Muscle of leg (tissue), 11 donors: ENCODE measurements around the gene MAP2K5. TPM values are rescaled to one million over a fixed set of nuclear protein-coding genes. Genes with fewer than 3 reads are reported as not detected.

Experiments
- DNase-seq: peaks from one replicate; pipeline ENCODE4 v3.0.0; 2013
- H3K27ac ChIP-seq: one replicate; pipeline ENCODE4 v1.5.1; 2013; ENCODE audit warnings: mild to moderate bottlenecking, low read length, control low read depth
- H3K27me3 ChIP-seq: one replicate; pipeline ENCODE4 v1.6.1; 2013; ENCODE audit warnings: low read length; ENCODE audit not compliant: control insufficient read depth, insufficient read depth
- H3K36me3 ChIP-seq: one replicate; pipeline ENCODE4 v1.6.1; 2013; ENCODE audit warnings: low read length; ENCODE audit not compliant: control insufficient read depth, insufficient read depth
- H3K4me1 ChIP-seq: one replicate; pipeline ENCODE4 v1.6.1; 2013; ENCODE audit warnings: low read length; ENCODE audit not compliant: control insufficient read depth, insufficient read depth
- H3K4me3 ChIP-seq: one replicate; pipeline ENCODE4 v1.5.1; 2013; ENCODE audit warnings: low read length, control low read depth
- H3K9me3 ChIP-seq: replicated peaks from 2 replicates; pipeline ENCODE4 v1.6.1; 2013; ENCODE audit warnings: low read depth, low read length; ENCODE audit not compliant: control insufficient read depth
- WGBS: methylation state at CpG from one replicate; pipeline ENCODE4 v1.1.5; 2013; ENCODE audit warnings: missing lambda C conversion rate; ENCODE audit not compliant: insufficient coverage; 5-methylcytosine and 5-hydroxymethylcytosine counted together
- polyA plus RNA-seq, 8 donors: library from polyadenylated mRNA; unstranded; fragments of 120-200 nt; gene quantifications; one replicate each; pipeline versions ENCODE4 v1.2.1 to v1.2.3, GENCODE V29; 2013; ENCODE audit warnings: inconsistent platforms in 1 of 8, low replicate concordance in 1 of 8; ENCODE audit not compliant: insufficient read length in 8 of 8, insufficient read depth in 1 of 8
- total RNA-seq: library from RNA; stranded (reverse); fragments of 120-200 nt; gene quantifications from one replicate; pipeline ENCODE4 v1.2.4, GENCODE V29; 2013

The MAP2K5 gene
- total and polyA plus RNA-seq, 9 donors: 10.2 to 22.6 (median 19.4) TPM

DNA sequence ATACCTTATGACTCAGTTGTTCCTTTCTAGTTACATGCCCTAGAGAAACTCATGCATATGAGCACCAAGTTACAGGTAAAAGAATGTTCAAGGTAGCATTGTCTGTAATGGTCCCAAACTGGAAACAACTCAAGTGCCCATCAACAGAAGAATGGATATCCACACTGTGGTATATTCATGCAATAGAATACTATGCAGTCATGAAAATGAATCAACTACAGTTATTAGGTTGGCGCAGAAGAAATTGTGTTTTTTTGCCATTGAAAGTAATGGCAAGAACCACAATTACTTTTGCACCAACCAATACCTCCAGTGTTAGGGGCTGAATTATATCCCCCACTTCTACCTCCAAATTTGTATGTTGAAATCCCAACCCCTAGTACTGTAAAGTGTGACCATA is 307.0 kb downstream of the MAP2K5 start:
- Histone ChIP-seq H3K36me3 (no peaks in the 10 kb centered on the region), H3K9me3 (peaks cover 4% of the 10 kb centered on the region), H3K27ac (no peak overlapping the region), H3K4me3 (no peak overlapping the region), H3K4me1 (no peaks in the 10 kb centered on the region), H3K27me3 (no peaks in the 10 kb centered on the region)
- no peak for DNase-seq
- no CpG with 5 or more reads among the region's 1 CpG for WGBS

DNA sequence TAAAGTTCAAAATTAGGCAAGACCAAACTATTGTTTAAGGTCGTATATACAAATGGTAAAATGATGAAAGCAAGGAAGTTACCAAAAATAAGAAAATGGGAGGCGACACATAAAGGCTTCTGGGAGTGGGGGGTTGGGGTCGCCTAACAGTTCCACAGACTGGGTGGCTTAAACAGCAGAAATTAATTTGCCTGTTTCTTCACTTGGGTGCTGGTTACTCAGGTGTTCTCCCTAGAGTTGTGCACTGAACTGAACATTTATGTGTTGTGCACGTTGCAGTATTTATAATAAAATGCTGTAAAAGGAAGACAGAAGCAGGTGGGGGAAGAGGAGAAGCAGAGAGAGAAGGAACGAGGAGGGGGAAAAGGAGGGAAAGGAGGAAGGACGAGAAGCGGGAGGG is 307.8 kb downstream of the MAP2K5 start:
- no peak overlapping the region for H3K27ac ChIP-seq
- H3K4me1 ChIP-seq: no peaks in the 10 kb centered on the region

DNA sequence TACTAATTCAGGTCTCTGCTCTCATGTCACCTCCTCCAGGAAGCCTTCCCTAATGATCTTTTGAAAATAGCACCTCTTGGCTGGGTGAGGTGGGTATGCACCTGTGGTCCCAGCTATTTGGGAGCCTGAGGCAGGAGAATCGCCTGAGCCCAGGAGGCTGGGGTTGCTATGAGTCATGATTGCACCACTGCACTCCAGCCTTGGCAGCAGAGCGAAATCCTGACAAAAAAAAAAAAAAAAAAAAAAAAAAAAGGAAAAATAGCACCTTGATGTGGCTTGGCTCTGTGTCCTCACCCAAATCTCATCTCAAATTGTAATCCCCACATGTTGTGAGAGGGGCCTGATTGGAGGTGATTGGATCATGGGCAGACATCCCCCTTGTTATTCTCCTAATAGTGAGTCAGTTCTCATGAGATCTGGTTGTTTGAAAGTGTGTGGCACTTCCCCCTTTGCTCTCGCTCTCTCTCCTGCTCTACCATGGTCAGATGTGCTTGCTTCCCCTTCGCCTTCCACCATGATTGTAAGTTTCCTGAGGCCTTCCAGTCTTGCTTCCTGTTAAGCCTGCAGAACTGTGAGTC is 308.6 kb downstream of the MAP2K5 start:
- H3K27me3 ChIP-seq: no peaks in the 10 kb centered on the region
- H3K4me1 ChIP-seq: no peaks in the 10 kb centered on the region
- no peaks in the 10 kb centered on the region for H3K36me3 ChIP-seq
- H3K4me3 ChIP-seq: no peak overlapping the region
- no peak overlapping the region for H3K27ac ChIP-seq
- no peak for DNase-seq
- WGBS: no CpG with 5 or more reads among the region's 4 CpGs
- peaks cover 4% of the 10 kb centered on the region for H3K9me3 ChIP-seq

More for the DNA sequence above, 307.8 kb downstream of the MAP2K5 start:
- WGBS: 32% methylated on average over 7 of the region's 7 CpGs
- Histone ChIP-seq H3K9me3 (peaks cover 4% of the 10 kb centered on the region), H3K27me3 (no peaks in the 10 kb centered on the region), H3K4me3 (no peak overlapping the region), H3K36me3 (no peaks in the 10 kb centered on the region)
- no peak for DNase-seq

DNA sequence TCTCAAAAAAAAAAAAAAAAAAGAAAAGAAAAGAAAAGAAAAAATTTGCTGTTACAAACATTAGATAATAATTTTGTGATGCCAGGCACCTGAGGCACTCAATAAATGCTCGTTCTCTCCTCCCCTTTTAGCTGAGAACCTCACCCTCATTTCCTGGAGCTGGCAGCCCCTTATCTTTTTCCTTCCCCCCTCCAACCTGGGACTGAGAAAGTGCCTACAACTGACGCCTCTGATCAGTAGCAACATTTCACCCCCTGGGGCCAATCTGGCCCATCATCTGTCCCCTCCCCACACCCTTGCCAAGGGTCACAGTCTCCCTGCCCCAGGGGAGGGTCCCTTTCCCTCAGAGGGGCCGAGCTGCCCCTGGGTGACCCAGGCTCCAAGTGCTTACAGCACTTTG is 309.9 kb downstream of the MAP2K5 start:
- Histone ChIP-seq H3K27ac (no peak overlapping the region), H3K4me3 (no peak overlapping the region), H3K4me1 (no peaks in the 10 kb centered on the region), H3K9me3 (peaks cover 4% of the 10 kb centered on the region), H3K27me3 (no peaks in the 10 kb centered on the region), H3K36me3 (no peaks in the 10 kb centered on the region)
- WGBS: 86% methylated on average over 1 of the region's 3 CpGs
- no peak for DNase-seq

DNA sequence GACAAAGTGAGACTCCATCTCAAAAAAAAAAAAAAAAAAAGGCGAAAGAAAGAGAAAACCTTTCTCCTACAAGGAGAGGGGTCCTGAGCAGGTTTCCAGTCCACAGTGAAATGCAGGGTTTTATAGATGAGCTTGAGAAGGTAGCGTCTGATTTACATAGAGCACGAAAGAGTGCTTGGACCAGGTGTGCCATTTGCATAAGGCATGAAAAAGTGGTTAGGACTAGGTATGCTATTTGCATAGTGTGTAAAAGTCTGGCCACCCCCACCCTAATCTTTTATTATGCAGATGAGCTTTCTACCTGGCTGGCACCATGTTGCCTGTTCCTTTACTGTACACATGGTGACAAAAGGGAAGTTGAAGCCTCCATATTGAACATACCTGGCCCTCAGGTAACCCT is 311.0 kb downstream of the MAP2K5 start:
- H3K4me1 ChIP-seq: no peaks in the 10 kb centered on the region
- no peak for DNase-seq
- H3K27ac ChIP-seq: no peak overlapping the region
- H3K4me3 ChIP-seq: no peak overlapping the region
- no CpG with 5 or more reads among the region's 3 CpGs for WGBS
- no peaks in the 10 kb centered on the region for H3K27me3 ChIP-seq
- peaks cover 4% of the 10 kb centered on the region for H3K9me3 ChIP-seq
- no peaks in the 10 kb centered on the region for H3K36me3 ChIP-seq

DNA sequence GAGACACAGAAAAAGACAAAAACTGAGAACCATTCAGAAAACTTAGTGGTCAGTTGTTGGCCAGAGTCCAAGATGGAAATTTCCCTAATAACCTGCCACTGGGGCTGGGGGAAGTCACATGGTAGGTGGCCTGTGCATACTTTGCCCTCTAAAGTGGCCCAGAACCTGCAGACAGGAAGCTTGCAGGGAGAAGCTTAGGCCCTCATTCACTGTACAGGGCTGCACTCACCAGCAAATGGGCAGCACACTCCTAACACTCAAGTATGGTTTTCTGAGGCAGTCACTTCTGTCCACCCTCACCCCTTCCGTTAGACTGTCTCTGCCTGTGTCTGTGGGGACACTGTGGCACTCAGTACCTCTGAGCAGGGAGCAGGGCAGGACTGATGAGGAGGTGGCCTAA is 311.9 kb downstream of the MAP2K5 start:
- Histone ChIP-seq H3K4me3 (no peak overlapping the region), H3K27ac (no peak overlapping the region), H3K9me3 (peaks cover 3% of the 10 kb centered on the region), H3K4me1 (no peaks in the 10 kb centered on the region), H3K36me3 (no peaks in the 10 kb centered on the region), H3K27me3 (no peaks in the 10 kb centered on the region)
- WGBS: 80% methylated on average over 1 of the region's 1 CpG
- no peak for DNase-seq

DNA sequence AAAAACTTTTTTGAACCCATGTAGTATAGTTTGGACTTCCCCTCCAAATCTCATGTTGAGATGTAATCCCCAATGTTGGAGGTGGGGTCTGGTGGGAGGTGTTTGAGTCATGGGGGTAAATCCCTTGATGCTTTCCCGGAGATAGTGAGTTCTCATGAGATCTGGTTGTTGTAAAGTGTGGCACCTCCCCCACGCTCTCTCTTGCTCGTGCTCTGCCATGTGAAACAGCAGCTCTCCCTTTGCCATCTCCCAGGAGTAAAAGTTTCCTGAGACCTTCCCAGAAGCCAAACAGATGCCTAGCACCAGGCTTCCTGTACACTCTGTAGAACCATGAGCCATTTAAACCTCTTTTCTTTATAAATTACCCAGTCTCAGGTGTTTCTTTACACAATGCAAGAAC is 313.3 kb downstream of the MAP2K5 start:
- Histone ChIP-seq H3K4me3 (no peak overlapping the region), H3K9me3 (no peaks in the 10 kb centered on the region), H3K27me3 (no peaks in the 10 kb centered on the region), H3K36me3 (no peaks in the 10 kb centered on the region), H3K27ac (no peak overlapping the region), H3K4me1 (no peaks in the 10 kb centered on the region)
- WGBS: 52% methylated on average over 2 of the region's 3 CpGs
- DNase-seq: no peak

Other genes with a start within 250 kb of the MAP2K5 start
- gene C15orf61, start 21.6 kb upstream of the MAP2K5 start, total RNA-seq: 4.7 TPM
- 1 to 10 TPM; 5.9 to 8.2 (median 6.4) TPM for gene C15orf61, start 21.6 kb upstream of the MAP2K5 start, polyA plus RNA-seq